ENCODE measurements around the gene MAPK10.

DNA sequence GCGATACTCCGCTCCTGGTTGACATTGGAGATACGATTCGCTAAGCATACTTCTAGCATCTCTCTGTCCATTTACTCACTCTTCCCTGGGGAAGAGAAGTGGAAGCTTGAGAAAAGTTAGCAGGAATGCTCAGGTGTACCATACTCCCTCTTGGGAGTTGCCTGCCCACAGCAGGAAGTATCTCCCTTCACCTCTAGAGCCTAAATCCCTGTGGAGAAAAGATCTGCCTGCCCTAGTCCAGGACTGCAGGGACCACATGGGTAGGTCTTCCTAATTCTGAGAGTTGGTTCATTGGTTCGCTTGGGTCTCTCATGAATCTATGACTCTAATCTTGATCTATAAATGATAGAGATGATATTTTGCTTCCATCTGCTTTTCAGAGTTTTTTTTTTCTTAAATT is 26.3 kb upstream of the MAPK10 start:
- TF ChIP-seq RAD21 (IDR thresholded peaks at IDR 0.05; ENCODE audit: low read depth) (no peak), ZBTB7A (IDR thresholded peaks at IDR 0.05; ENCODE audit: low read depth) (no peak), FOXM1 (IDR thresholded peaks at IDR 0.05; ENCODE audit: borderline replicate concordance, low read depth) (no peak), EGR1 (IDR thresholded peaks at IDR 0.05) (no peak)

Measured in Ishikawa (cell line).